Right lung (tissue), 5 donors: Measurements from ENCODE around the gene LAPTM5. TPM values are rescaled to one million over a fixed set of nuclear protein-coding genes. Genes with fewer than 3 reads are reported as not detected.

Experiments
- DNase-seq, 2 donors: peaks; one replicate each; pipeline ENCODE4 v3.0.0-alpha.2; 2013
- polyA plus RNA-seq, 5 donors: library from polyadenylated mRNA; unstranded; fragments of 120-200 nt; gene quantifications; one replicate each; pipeline versions ENCODE4 v1.2.1 to v1.2.3, GENCODE V29; 2013; ENCODE audit warnings: inconsistent platforms in 1 of 5, low replicate concordance in 1 of 5; ENCODE audit not compliant: insufficient read length in 5 of 5, insufficient read depth in 1 of 5

The LAPTM5 gene
- polyA plus RNA-seq, 5 donors = 24.7 to 29.7 (median 25.4) TPM

GRCh38 chr1:30731806-30732276 lies 25.7 kb downstream of the LAPTM5 start:
- DNase-seq = no peak

- no peak for DNase-seq
Observed at GRCh38 chr1:30731109-30731805, 26.3 kb downstream of the LAPTM5 start.

DNA sequence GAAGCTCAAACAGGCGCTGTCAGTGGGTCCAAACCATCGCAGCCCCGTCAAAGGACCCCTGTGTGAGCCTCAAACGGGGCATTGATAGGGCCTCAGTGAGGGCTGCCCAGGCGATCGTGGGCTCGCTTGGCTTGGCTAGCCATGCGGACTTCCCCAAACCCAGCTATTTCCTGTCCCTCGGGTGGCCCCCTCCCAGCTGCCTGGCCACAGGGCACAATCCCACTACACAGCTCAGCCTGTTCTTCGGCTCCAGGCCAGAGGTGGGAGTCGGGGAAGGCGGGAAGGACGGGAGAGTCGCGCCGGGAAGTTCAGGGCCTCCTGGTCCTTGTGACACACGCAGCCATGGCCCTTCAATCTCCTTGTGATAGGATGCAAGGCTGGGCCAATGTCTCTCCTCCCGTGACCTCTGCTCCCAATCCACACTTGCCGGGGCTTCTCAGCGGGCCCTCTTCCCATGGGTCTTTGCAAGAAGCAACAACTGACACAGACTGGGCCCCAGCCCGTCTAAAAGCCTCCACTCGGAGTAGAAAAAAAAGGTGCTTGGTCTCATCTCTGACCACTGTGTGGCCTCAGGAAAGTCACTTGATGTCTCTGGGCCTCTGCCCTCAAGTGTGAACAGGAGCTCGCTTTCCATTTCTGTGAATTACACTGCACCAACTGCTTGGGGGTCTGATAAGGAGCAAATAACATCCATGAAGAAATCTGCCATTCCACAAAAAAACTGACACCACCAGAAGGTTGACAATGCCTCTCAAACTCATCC lies 27.0 kb downstream of the LAPTM5 start:
- DNase-seq = no peak

GRCh38 chr1:30729901-30730300 lies 27.7 kb downstream of the LAPTM5 start:
- DNase-seq = no peak

DNA sequence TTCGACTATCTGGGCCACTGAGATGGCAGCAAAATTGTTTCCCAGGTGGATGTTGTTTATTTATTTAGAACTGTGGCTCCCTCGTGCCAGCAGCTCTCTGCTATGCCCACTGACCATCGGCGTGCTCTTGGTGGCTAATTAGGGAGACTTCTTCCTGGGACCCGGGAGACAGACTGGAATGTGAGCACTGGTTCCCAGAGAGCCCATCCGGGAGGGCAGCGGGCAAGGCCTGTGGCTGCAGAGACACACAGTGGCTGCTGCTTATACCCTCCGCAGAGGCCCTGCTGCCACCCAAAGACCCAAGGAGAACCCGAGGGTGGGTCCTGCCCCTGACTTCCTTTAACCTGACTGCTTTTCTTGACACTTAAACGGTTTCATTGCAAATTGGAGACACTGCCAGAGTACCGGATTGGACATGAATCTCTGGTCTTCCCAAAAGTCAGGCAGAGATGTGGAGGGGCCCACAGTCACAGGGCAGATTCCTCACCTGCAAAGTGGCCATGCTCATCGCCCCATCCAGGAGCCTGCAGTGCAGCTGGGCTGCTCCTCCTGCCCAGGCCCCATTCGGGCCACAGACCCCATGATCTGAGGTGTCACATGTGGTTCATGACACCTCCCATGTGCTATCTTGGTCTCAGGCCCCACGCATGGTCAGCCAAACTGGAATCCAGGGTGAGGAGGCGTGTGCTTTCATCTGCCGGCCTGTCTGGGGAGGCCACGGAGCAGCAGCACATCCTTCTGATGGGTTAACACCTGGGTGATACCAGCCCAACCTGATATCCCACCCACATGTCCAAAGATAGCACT lies 28.5 kb downstream of the LAPTM5 start:
- no peak for DNase-seq

DNA sequence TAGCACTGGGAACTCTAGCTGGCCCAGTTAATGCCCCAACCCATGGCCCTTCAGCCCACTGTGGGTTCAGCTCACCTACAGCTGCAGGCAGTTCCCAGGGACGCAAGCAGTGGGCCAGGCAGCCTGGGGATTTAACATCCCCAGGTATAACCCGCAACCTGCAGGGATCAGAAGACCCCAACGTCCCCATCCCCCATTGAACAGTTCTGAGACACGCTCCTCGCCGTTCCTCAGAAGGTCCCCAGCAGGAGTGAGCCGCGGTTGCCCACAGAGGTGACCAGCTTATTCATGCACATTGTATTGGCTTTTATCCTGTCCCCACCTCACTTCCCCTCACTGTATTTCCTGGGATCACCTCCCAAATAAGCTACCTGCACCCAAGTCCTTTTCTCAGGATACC lies 29.2 kb downstream of the LAPTM5 start:
- DNase-seq = no peak

- no peak for DNase-seq
Observed at GRCh38 chr1:30727824-30728223, 29.8 kb downstream of the LAPTM5 start.

- DNase-seq = no peak
Observed at GRCh38 chr1:30726773-30727684, 30.5 kb downstream of the LAPTM5 start.

GRCh38 chr1:30726236-30726635 lies 31.3 kb downstream of the LAPTM5 start:
- DNase-seq = no peak

- no peak for DNase-seq
Observed at GRCh38 chr1:30725450-30726095, 32.0 kb downstream of the LAPTM5 start.

- DNase-seq = no peak
Observed at GRCh38 chr1:30724655-30725421, 32.7 kb downstream of the LAPTM5 start.

- DNase-seq = no peak
Observed at GRCh38 chr1:30724175-30724574, 33.4 kb downstream of the LAPTM5 start.

- no peak for DNase-seq
Observed at GRCh38 chr1:30723331-30723755, 34.2 kb downstream of the LAPTM5 start, which contains the start of gene MATN1. Gene MATN1 (minus strand): TSS chr1:30723585. CDS start chr1:30723551, 34 bp downstream.

- no peak for DNase-seq
Observed at GRCh38 chr1:30721812-30722537, 35.6 kb downstream of the LAPTM5 start.

DNA sequence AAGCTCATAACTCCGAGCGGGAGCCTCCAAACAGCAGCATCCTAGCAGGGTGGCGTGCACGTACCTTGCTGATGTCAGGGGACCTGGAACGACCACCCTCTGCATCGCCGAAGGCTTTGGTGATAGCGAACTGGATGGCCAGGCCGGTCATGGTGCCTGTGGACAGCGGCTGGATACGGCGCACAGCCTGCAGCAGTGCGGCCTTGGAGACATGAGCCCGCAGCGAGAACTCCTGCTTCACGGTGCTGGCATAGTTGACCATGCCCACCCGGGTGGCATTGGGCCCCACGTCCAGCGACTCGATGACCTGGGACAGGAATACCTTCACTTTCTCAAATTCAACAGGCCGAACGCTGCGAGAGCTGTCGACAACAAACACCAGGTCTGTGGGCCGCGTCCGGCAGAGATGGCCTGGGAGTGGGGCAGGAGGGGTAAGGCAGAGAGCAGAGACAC lies 36.2 kb downstream of the LAPTM5 start:
- DNase-seq = no peak

- DNase-seq = no peak
Observed at GRCh38 chr1:30720271-30721223, 37.0 kb downstream of the LAPTM5 start.

DNA sequence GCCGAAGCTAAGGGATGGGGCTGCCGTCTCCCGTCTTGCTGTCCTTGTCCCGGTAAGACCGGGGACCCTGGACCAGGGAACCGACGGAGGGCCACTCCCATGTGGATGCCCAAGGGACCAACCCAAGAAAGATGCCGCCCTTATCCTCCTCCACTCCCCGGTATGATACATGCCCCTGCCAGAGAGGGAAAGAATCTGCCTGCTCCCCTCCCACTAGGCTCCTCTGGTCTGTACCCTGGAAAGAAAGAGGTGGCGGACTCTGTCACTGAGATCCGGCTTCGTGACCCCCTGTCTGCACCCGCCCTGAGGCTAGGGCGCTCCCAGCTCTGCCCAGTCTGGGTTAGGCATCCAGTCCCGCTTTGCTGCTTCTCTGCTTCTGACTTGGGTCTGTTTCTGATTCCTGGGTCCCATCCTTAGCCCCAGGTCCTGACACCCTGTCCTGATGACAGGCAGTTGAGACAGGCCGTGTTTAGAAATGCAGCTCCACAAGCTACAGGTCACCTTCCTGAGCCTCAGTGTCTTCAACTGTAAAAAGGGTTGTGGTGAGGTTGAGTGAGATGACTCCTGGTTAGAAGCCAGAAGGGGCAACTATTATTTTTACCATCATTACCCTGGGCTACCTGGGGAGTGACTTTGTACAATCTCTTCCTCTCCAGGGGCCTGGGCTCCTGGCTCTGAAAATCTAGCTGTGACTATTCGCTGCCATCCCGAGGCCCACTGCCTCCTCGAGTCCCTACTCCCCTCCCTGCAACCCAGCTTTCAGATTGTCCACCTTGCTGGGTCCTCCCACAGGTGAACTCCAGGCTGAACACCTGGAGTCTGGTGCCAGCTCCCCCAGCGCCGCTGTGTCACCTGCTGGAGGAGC lies 37.9 kb downstream of the LAPTM5 start:
- no peak for DNase-seq
